H9 (cell line): ENCODE measurements around the gene GDPD4. TPM values are rescaled to one million over a fixed set of nuclear protein-coding genes. Genes with fewer than 3 reads are reported as not detected.

Source experiments
- DNase-seq: peaks from one replicate; pipeline ENCODE4 v3.0.0-alpha.2; 2017
- H2AFZ ChIP-seq: one replicate; pipeline ENCODE4 v1.6.1; 2013; ENCODE audit warnings: mild to moderate bottlenecking, low read length, control low read depth, moderate library complexity
- H2AK5ac ChIP-seq: 2 replicates; pipeline ENCODE4 v1.6.1; 2013; ENCODE audit warnings: low read length, control low read depth, mixed read lengths; ENCODE audit not compliant: insufficient read length
- H2BK120ac ChIP-seq: one replicate; pipeline ENCODE4 v1.6.1; 2013; ENCODE audit warnings: low read depth, mild to moderate bottlenecking, low read length, control low read depth, inconsistent platforms; ENCODE audit not compliant: poor library complexity, severe bottlenecking
- H2BK12ac ChIP-seq: 2 replicates; pipeline ENCODE4 v1.6.1; 2013; ENCODE audit warnings: low read length, control low read depth, mixed read lengths, low read depth; ENCODE audit not compliant: insufficient read length
- H2BK15ac ChIP-seq: 2 replicates; pipeline ENCODE4 v1.6.1; 2013; ENCODE audit warnings: low read depth, low read length, control low read depth
- H2BK20ac ChIP-seq: one replicate; pipeline ENCODE4 v1.6.1; 2013; ENCODE audit warnings: low read depth, mild to moderate bottlenecking, low read length, control low read depth, inconsistent platforms; ENCODE audit not compliant: poor library complexity, severe bottlenecking
- H2BK5ac ChIP-seq: 2 replicates; pipeline ENCODE4 v1.6.1; 2013; ENCODE audit warnings: low read length, control low read depth, mixed read lengths; ENCODE audit not compliant: insufficient read length
- H3K14ac ChIP-seq: 2 replicates; pipeline ENCODE4 v1.6.1; 2013; ENCODE audit warnings: low read length, control low read depth; ENCODE audit not compliant: insufficient read depth
- H3K18ac ChIP-seq: 2 replicates; pipeline ENCODE4 v1.6.1; 2013; ENCODE audit warnings: low read depth, mild to moderate bottlenecking, mixed read lengths, low read length, control low read depth; ENCODE audit not compliant: insufficient read length
- H3K23ac ChIP-seq: 2 replicates; pipeline ENCODE4 v1.6.1; 2013; ENCODE audit warnings: low read length, control low read depth, mixed read lengths, low read depth; ENCODE audit not compliant: insufficient read length
- H3K23me2 ChIP-seq: 2 replicates; pipeline ENCODE4 v1.6.1; 2013; ENCODE audit warnings: low read depth, mild to moderate bottlenecking, mixed read lengths, low read length, control low read depth; ENCODE audit not compliant: insufficient read length, poor library complexity, severe bottlenecking
- H3K27ac ChIP-seq: 2 replicates; pipeline ENCODE4 v1.5.1; 2013; ENCODE audit warnings: low read length, control low read depth, mixed read lengths, low read depth; ENCODE audit not compliant: insufficient read length
- H3K27me3 ChIP-seq: 2 replicates; pipeline ENCODE4 v1.6.1; 2013; ENCODE audit warnings: low read length, control low read depth, inconsistent platforms; ENCODE audit not compliant: insufficient read depth
- H3K4ac ChIP-seq: 2 replicates; pipeline ENCODE4 v1.6.1; 2013; ENCODE audit warnings: low read depth, mild to moderate bottlenecking, control low read depth, inconsistent platforms, low read length, moderate library complexity
- H3K4me1 ChIP-seq: 2 replicates; pipeline ENCODE4 v1.6.1; 2013; ENCODE audit warnings: low read length, control low read depth, inconsistent platforms; ENCODE audit not compliant: insufficient read depth
- H3K4me2 ChIP-seq: 2 replicates; pipeline ENCODE4 v1.6.1; 2013; ENCODE audit warnings: low read length, control low read depth, mixed read lengths; ENCODE audit not compliant: insufficient read length, insufficient read depth
- H3K56ac ChIP-seq: 2 replicates; pipeline ENCODE4 v1.6.1; 2013; ENCODE audit warnings: low read depth, mild to moderate bottlenecking, mixed read lengths, low read length, control low read depth; ENCODE audit not compliant: insufficient read length
- H3K79me1 ChIP-seq: 2 replicates; pipeline ENCODE4 v1.6.1; 2013; ENCODE audit warnings: low read depth, mild to moderate bottlenecking, moderate library complexity, low read length, control low read depth, inconsistent platforms; ENCODE audit not compliant: insufficient read depth, poor library complexity, severe bottlenecking
- H3K79me2 ChIP-seq: 2 replicates; pipeline ENCODE4 v1.6.1; 2013; ENCODE audit warnings: low read length, control low read depth, inconsistent platforms; ENCODE audit not compliant: insufficient read depth
- H3K9ac ChIP-seq: 2 replicates; pipeline ENCODE4 v1.6.1; 2013; ENCODE audit warnings: low read length, control low read depth, mixed read lengths; ENCODE audit not compliant: insufficient read length; ENCODE audit errors: extremely low read depth
- H3K9me3 ChIP-seq: one replicate; pipeline ENCODE4 v1.6.1; 2013; ENCODE audit warnings: low read depth, low read length, inconsistent platforms; ENCODE audit not compliant: control insufficient read depth
- H3T11ph ChIP-seq: one replicate; pipeline ENCODE4 v1.6.1; 2013; ENCODE audit warnings: mild to moderate bottlenecking, low read length, control low read depth, inconsistent platforms
- H4K20me1 ChIP-seq: one replicate; pipeline ENCODE4 v1.6.1; 2013; ENCODE audit not compliant: control insufficient read depth, insufficient read length, insufficient read depth
- H4K5ac ChIP-seq: 2 replicates; pipeline ENCODE4 v1.6.1; 2013; ENCODE audit warnings: low read depth, mild to moderate bottlenecking, mixed read lengths, low read length, control low read depth; ENCODE audit not compliant: insufficient read length
- H4K8ac ChIP-seq: replicated peaks from 2 replicates; pipeline ENCODE4 v1.6.1; 2013; ENCODE audit warnings: low read length, control low read depth, mixed read lengths, low read depth; ENCODE audit not compliant: insufficient read length
- H4K91ac ChIP-seq: 2 replicates; pipeline ENCODE4 v1.6.1; 2013; ENCODE audit warnings: low read depth, mild to moderate bottlenecking, moderate library complexity, mixed read lengths, low read length, control low read depth; ENCODE audit not compliant: insufficient read length
- H3K27ac Mint-ChIP-seq, 3 experiments: 2 replicates in 2 of 3; 3 replicates in 1 of 3; pipeline ENCODE4 v1.8.0; 2020 to 2021; ENCODE audit warnings: mixed read lengths in 3 of 3, mild to moderate bottlenecking in 1 of 3, moderate library complexity in 1 of 3
- H3K27me3 Mint-ChIP-seq: 2 replicates; pipeline ENCODE4 v1.8.0; 2021; ENCODE audit warnings: low read depth, mild to moderate bottlenecking, moderate library complexity, mixed read lengths
- H3K36me3 Mint-ChIP-seq, 3 experiments: 2 replicates in 2 of 3; 3 replicates in 1 of 3; pipeline ENCODE4 v1.8.0; 2020 to 2021; ENCODE audit warnings: low read depth in 3 of 3, mixed read lengths in 3 of 3; ENCODE audit not compliant: insufficient read depth in 1 of 3
- H3K4me1 Mint-ChIP-seq, 2 experiments: 2 replicates each; pipeline ENCODE4 v1.8.0; 2020; ENCODE audit warnings: mixed read lengths in 2 of 2
- H3K4me3 Mint-ChIP-seq, 2 experiments: 2 replicates in 1 of 2; 3 replicates in 1 of 2; pipeline ENCODE4 v1.8.0; 2020 to 2021; ENCODE audit warnings: mild to moderate bottlenecking in 2 of 2, mixed read lengths in 2 of 2, moderate library complexity in 1 of 2
- H3K9me3 Mint-ChIP-seq, 2 experiments: 2 replicates in 1 of 2; 3 replicates in 1 of 2; pipeline ENCODE4 v1.8.0; 2020; ENCODE audit warnings: mild to moderate bottlenecking in 2 of 2, mixed read lengths in 2 of 2, moderate library complexity in 1 of 2
- CTCF ChIP-seq: fragments of 200-600 bp; sonication (generic); conservative IDR thresholded peaks from 3 replicates; pipeline ENCODE4 v1.8.0; 2021; ENCODE audit warnings: antibody characterized with exemption, mild to moderate bottlenecking
- WGBS: extraction: QIAGEN DNeasy Blood & Tissue Kit; methylation state at CpG from one replicate; pipeline ENCODE4 v1.1.7; 2013; ENCODE audit warnings: missing lambda C conversion rate, low lambda C conversion rate, mixed read lengths; ENCODE audit not compliant: insufficient read length; ENCODE audit errors: extremely low coverage; 5-methylcytosine and 5-hydroxymethylcytosine counted together
- total RNA-seq: library from RNA; stranded (reverse); gene quantifications from 2 replicates; pipeline ENCODE4 v1.2.1, GENCODE V29; 2021

GDPD4 gene
- total RNA-seq, 1 experiment from 2014 or later: not detected

- Histone ChIP-seq H2AFZ (no peak overlapping the region), H3K79me2 (no peaks in the 10 kb centered on the region), H3K79me1 (no peaks in the 10 kb centered on the region), H3K4me1 (no peaks in the 10 kb centered on the region), H2BK5ac (no peak overlapping the region), H4K5ac (no peak overlapping the region), H4K8ac (no peak overlapping the region), H3K23me2 (no peaks in the 10 kb centered on the region), H3K18ac (no peak overlapping the region), H3K23ac (no peak overlapping the region), H4K91ac (no peak overlapping the region), H2AK5ac (no peak overlapping the region), H3K56ac (no peak overlapping the region), H3T11ph (no peak overlapping the region), H3K4ac (no peak overlapping the region), H2BK15ac (no peak overlapping the region), H4K20me1 (no peaks in the 10 kb centered on the region), H3K4me2 (no peak overlapping the region), H3K27ac (no peak overlapping the region), H3K14ac (no peak overlapping the region), H2BK12ac (no peak overlapping the region), H3K9me3 (no peaks in the 10 kb centered on the region), H2BK120ac (no peak overlapping the region), H3K27me3 (no peaks in the 10 kb centered on the region), H2BK20ac (no peak overlapping the region), H3K9ac (no peak overlapping the region)
- Mint-ChIP-seq H3K27me3 (no peaks in the 10 kb centered on the region), H3K4me1 (no peaks in the 10 kb centered on the region), H3K36me3 (no peaks in the 10 kb centered on the region), H3K4me3 (no peak overlapping the region), H3K9me3 (no peaks in the 10 kb centered on the region), H3K27ac (no peak overlapping the region)
- no peak for TF ChIP-seq CTCF
- no CpG with 5 or more reads among the region's 3 CpGs for WGBS
- no peak for DNase-seq
Observed at GRCh38 chr11:77283101-77283500, 18.4 kb downstream of the GDPD4 start.
